ENCODE data around the gene SORCS2.

DNA sequence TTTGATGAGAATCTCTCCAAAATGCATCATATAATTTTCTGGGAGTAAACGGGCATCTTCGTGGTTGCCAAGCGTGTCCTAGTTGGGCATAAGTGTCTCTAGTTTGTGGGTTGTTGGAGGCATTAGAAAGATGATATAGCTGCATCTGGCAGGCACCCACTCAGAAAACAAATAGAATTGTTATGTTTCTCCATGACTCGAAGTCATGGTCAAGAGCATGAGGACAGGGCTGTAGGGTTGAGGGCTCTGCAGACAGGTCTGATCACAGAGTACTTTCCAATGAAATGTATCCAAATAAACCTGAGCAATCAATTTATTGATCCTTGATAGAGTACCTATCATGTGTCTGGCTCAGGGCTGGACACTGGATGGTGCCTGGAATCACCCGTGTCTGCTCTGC lies 82.7 kb downstream of the SORCS2 start:
- no peak for TF ChIP-seq ZBTB21 (tag by site-specific recombination; IDR thresholded peaks at IDR 0.05)
- TF ChIP-seq, protein P1, sequence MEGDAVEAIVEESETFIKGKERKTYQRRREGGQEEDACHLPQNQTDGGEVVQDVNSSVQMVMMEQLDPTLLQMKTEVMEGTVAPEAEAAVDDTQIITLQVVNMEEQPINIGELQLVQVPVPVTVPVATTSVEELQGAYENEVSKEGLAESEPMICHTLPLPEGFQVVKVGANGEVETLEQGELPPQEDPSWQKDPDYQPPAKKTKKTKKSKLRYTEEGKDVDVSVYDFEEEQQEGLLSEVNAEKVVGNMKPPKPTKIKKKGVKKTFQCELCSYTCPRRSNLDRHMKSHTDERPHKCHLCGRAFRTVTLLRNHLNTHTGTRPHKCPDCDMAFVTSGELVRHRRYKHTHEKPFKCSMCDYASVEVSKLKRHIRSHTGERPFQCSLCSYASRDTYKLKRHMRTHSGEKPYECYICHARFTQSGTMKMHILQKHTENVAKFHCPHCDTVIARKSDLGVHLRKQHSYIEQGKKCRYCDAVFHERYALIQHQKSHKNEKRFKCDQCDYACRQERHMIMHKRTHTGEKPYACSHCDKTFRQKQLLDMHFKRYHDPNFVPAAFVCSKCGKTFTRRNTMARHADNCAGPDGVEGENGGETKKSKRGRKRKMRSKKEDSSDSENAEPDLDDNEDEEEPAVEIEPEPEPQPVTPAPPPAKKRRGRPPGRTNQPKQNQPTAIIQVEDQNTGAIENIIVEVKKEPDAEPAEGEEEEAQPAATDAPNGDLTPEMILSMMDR (tag by site-specific recombination; IDR thresholded peaks at IDR 0.05), result no peak
- no peak for TF ChIP-seq ZBTB1 (tag by site-specific recombination; IDR thresholded peaks at IDR 0.05)
- TF ChIP-seq, protein P2, sequence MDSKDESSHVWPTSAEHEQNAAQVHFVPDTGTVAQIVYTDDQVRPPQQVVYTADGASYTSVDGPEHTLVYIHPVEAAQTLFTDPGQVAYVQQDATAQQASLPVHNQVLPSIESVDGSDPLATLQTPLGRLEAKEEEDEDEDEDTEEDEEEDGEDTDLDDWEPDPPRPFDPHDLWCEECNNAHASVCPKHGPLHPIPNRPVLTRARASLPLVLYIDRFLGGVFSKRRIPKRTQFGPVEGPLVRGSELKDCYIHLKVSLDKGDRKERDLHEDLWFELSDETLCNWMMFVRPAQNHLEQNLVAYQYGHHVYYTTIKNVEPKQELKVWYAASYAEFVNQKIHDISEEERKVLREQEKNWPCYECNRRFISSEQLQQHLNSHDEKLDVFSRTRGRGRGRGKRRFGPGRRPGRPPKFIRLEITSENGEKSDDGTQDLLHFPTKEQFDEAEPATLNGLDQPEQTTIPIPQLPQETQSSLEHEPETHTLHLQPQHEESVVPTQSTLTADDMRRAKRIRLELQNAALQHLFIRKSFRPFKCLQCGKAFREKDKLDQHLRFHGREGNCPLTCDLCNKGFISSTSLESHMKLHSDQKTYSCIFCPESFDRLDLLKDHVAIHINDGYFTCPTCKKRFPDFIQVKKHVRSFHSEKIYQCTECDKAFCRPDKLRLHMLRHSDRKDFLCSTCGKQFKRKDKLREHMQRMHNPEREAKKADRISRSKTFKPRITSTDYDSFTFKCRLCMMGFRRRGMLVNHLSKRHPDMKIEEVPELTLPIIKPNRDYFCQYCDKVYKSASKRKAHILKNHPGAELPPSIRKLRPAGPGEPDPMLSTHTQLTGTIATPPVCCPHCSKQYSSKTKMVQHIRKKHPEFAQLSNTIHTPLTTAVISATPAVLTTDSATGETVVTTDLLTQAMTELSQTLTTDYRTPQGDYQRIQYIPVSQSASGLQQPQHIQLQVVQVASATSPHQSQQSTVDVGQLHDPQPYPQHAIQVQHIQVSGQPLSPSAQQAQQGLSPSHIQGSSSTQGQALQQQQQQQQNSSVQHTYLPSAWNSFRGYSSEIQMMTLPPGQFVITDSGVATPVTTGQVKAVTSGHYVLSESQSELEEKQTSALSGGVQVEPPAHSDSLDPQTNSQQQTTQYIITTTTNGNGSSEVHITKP (tag by site-specific recombination; IDR thresholded peaks at IDR 0.05), result no peak
- TF ChIP-seq, protein P3, sequence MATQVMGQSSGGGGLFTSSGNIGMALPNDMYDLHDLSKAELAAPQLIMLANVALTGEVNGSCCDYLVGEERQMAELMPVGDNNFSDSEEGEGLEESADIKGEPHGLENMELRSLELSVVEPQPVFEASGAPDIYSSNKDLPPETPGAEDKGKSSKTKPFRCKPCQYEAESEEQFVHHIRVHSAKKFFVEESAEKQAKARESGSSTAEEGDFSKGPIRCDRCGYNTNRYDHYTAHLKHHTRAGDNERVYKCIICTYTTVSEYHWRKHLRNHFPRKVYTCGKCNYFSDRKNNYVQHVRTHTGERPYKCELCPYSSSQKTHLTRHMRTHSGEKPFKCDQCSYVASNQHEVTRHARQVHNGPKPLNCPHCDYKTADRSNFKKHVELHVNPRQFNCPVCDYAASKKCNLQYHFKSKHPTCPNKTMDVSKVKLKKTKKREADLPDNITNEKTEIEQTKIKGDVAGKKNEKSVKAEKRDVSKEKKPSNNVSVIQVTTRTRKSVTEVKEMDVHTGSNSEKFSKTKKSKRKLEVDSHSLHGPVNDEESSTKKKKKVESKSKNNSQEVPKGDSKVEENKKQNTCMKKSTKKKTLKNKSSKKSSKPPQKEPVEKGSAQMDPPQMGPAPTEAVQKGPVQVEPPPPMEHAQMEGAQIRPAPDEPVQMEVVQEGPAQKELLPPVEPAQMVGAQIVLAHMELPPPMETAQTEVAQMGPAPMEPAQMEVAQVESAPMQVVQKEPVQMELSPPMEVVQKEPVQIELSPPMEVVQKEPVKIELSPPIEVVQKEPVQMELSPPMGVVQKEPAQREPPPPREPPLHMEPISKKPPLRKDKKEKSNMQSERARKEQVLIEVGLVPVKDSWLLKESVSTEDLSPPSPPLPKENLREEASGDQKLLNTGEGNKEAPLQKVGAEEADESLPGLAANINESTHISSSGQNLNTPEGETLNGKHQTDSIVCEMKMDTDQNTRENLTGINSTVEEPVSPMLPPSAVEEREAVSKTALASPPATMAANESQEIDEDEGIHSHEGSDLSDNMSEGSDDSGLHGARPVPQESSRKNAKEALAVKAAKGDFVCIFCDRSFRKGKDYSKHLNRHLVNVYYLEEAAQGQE (tag by site-specific recombination; IDR thresholded peaks at IDR 0.05), result no peak
- TF ChIP-seq ZNF560 (tag by site-specific recombination; IDR thresholded peaks at IDR 0.05; ENCODE audit: borderline replicate concordance), result no peak

Measured in HEK293 (cell line).